Endothelial cell of umbilical vein (primary cell): Measurements from ENCODE around the gene KIF20B. TPM values are rescaled to one million over a fixed set of nuclear protein-coding genes. Genes with fewer than 3 reads are reported as not detected.

ENCODE experiments used
- BruUV-seq: library from RNA; stranded (reverse); fragments of 400-500 nt; replicated peaks from 2 replicates; lab custom pipeline; 2021; lab: Mats Ljungman, UMichigan
- CTCF ChIA-PET: fragments of 300-600, 350-600 bp; sonication (Branson Sonifier 250); formaldehyde crosslinking; loops from one replicate; lab custom pipeline; 2021; ENCODE audit warnings: antibody characterized with exemption, inconsistent platforms; lab: Charles Lee
- POLR2A ChIA-PET: fragments of 300-600, 350-600 bp; sonication (Branson Sonifier 250); formaldehyde crosslinking; loops from one replicate; lab custom pipeline; 2021; ENCODE audit warnings: antibody characterized with exemption, inconsistent platforms; lab: Charles Lee
- DNase-seq: peaks from one replicate; pipeline ENCODE4 v3.0.0-alpha.2; 2011; ENCODE audit warnings: low read depth, low spot score
- FAIRE-seq: peaks from 2 replicates; lab custom pipeline; 2011; peaks lifted over from hg19 to GRCh38; lab: Jason Lieb, UNC
- H2AFZ ChIP-seq: 2 replicates; pipeline ENCODE4 v1.6.0; 2012; ENCODE audit warnings: low read depth, low read length, control low read depth, inconsistent platforms
- H3K27ac ChIP-seq: 2 replicates; pipeline ENCODE4 v1.5.1; 2011; ENCODE audit warnings: low read depth, mild to moderate bottlenecking, control low read depth, low read length, moderate library complexity; ENCODE audit not compliant: insufficient read depth
- H3K27me3 ChIP-seq, 2 experiments: 2 replicates each; pipeline versions ENCODE4 v1.6.0 to v1.6.1; 2011; ENCODE audit warnings: low read length in 2 of 2, mixed read lengths in 1 of 2; ENCODE audit not compliant: control insufficient read depth in 2 of 2, insufficient read depth in 2 of 2
- H3K36me3 ChIP-seq, 2 experiments: 2 replicates in 1 of 2; 3 replicates in 1 of 2; pipeline ENCODE4 v1.5.1; 2011; ENCODE audit warnings: low read length in 2 of 2, mild to moderate bottlenecking in 1 of 2, moderate library complexity in 1 of 2; ENCODE audit not compliant: control insufficient read depth in 2 of 2, insufficient read depth in 2 of 2; ENCODE audit errors: extremely low read depth in 1 of 2
- H3K4me1 ChIP-seq: 3 replicates; pipeline ENCODE4 v1.5.1; 2011; ENCODE audit warnings: mild to moderate bottlenecking, low read length; ENCODE audit not compliant: control insufficient read depth, insufficient read depth; ENCODE audit errors: extremely low read depth
- H3K4me2 ChIP-seq: 2 replicates; pipeline ENCODE4 v1.6.1; 2011; ENCODE audit warnings: low read length, control low read depth, mixed read lengths; ENCODE audit not compliant: insufficient read depth
- H3K4me3 ChIP-seq, 3 experiments: fragments of 200-600 bp in 1 of 3; sonication (generic), shearing (Covaris generic) in 1 of 3; replicated peaks in 1 of 3; 2 replicates each; pipeline ENCODE4 v1.5.1; 2011 to 2016; ENCODE audit warnings: control low read depth in 3 of 3, low read length in 3 of 3, mild to moderate bottlenecking in 2 of 3, inconsistent platforms in 1 of 3, low read depth in 1 of 3, moderate library complexity in 1 of 3; ENCODE audit not compliant: insufficient read depth in 1 of 3
- H3K79me2 ChIP-seq: 2 replicates; pipeline ENCODE4 v1.6.0; 2012; ENCODE audit warnings: low read length, inconsistent platforms; ENCODE audit not compliant: control insufficient read depth, insufficient read depth
- H3K9ac ChIP-seq: replicated peaks from 2 replicates; pipeline ENCODE3; 2011; ENCODE audit warnings: low read length, control low read depth; ENCODE audit not compliant: insufficient read depth; ENCODE audit errors: extremely low read depth
- H3K9me1 ChIP-seq: replicated peaks from 3 replicates; pipeline ENCODE4 v1.6.0; 2011; ENCODE audit warnings: mild to moderate bottlenecking, low read length; ENCODE audit not compliant: control insufficient read depth, insufficient read depth; ENCODE audit errors: extremely low read depth
- H3K9me3 ChIP-seq: replicated peaks from 2 replicates; pipeline ENCODE4 v1.5.1; 2012; ENCODE audit warnings: low read length, inconsistent platforms; ENCODE audit not compliant: control insufficient read depth, insufficient read depth
- H4K20me1 ChIP-seq: replicated peaks from 2 replicates; pipeline ENCODE3; 2011; ENCODE audit warnings: mild to moderate bottlenecking, low read length; ENCODE audit not compliant: control insufficient read depth, insufficient read depth; ENCODE audit errors: extremely low read depth
- EZH2 ChIP-seq: IDR thresholded peaks from 2 replicates; pipeline ENCODE4 v1.6.1; 2012; ENCODE audit warnings: borderline replicate concordance, low read depth, mild to moderate bottlenecking, moderate library complexity, low read length, inconsistent platforms; ENCODE audit not compliant: severe bottlenecking
- FOS ChIP-seq: IDR thresholded peaks from 2 replicates; pipeline ENCODE4 v1.6.1; 2011; ENCODE audit warnings: mild to moderate bottlenecking, low read length, moderate library complexity, borderline replicate concordance; ENCODE audit not compliant: insufficient read depth
- GATA2 ChIP-seq: IDR thresholded peaks from 2 replicates; pipeline ENCODE4 v1.7.0; 2011; ENCODE audit warnings: low read depth, mild to moderate bottlenecking, moderate library complexity, mixed read lengths, low read length; ENCODE audit not compliant: insufficient read length, insufficient read depth
- JUN ChIP-seq: IDR thresholded peaks from 2 replicates; pipeline ENCODE4 v1.6.1; 2011; ENCODE audit warnings: borderline replicate concordance, low read depth; ENCODE audit not compliant: insufficient read length, insufficient read depth
- MYC ChIP-seq: IDR thresholded peaks from one replicate; pipeline ENCODE4 v1.6.1; 2011; ENCODE audit warnings: mild to moderate bottlenecking, low read depth, low read length
- POLR2A ChIP-seq: IDR thresholded peaks from 2 replicates; pipeline ENCODE4 v1.6.1; 2012; ENCODE audit warnings: low read depth, mild to moderate bottlenecking, control low read depth, low read length
- POLR2AphosphoS5 ChIP-seq: IDR thresholded peaks from 2 replicates; pipeline ENCODE4 v1.6.1; 2012; ENCODE audit warnings: low read depth, mild to moderate bottlenecking, control low read depth, low read length, moderate library complexity; ENCODE audit not compliant: insufficient read depth
- dilution Hi-C: fragments of 300-500 bp; cut with MboI; formaldehyde crosslinking; loops from one replicate; pipeline ENCODE4 v1.15.0; 2019; ENCODE audit warnings: low sequenced_read_pairs; ENCODE audit not compliant: extremely low pct_ligation_motif_present
- intact Hi-C: fragments of 100-400 bp; cut with micrococcal nuclease; formaldehyde crosslinking; loops from one replicate; pipeline ENCODE4 v1.10.0; 2022
- polyA plus RNA-seq, 4 experiments: library from polyadenylated mRNA; depleted of rRNA in 3 of 4; stranded (reverse) in 3 of 4; unstranded in 1 of 4; fragments of >200 nt; gene quantifications; 2 replicates each; pipeline versions ENCODE4 v1.2.1 to v1.2.3, GENCODE V29; 2011 to 2012; ENCODE audit warnings: missing spikeins in 1 of 4
- total RNA-seq: library from RNA; stranded (reverse); gene quantifications from 2 replicates; pipeline ENCODE4 v1.2.3, GENCODE V29; 2021
- TF ChIP-seq, protein P1 (sequence below), 2 donors: IDR thresholded peaks; 1 replicate in 1 of 2; 2 replicates in 1 of 2; pipeline ENCODE4 v1.5.1; 2011; ENCODE audit warnings: low read length in 2 of 2, mild to moderate bottlenecking in 2 of 2, moderate library complexity in 2 of 2, control low read depth in 1 of 2, inconsistent platforms in 1 of 2, low read depth in 1 of 2; ENCODE audit not compliant: insufficient read depth in 1 of 2; ENCODE audit errors: extremely low read depth in 1 of 2
- TF ChIP-seq, protein P2 (sequence below): IDR thresholded peaks from 2 replicates; pipeline ENCODE4 v1.6.1; 2011; ENCODE audit not compliant: insufficient read depth, insufficient read length

KIF20B gene
- total and polyA plus RNA-seq, 2 donors (not counting 3 experiments of a cell fraction or from before 2014, with no cell fraction given), result 2.6 to 39.7 TPM

DNA sequence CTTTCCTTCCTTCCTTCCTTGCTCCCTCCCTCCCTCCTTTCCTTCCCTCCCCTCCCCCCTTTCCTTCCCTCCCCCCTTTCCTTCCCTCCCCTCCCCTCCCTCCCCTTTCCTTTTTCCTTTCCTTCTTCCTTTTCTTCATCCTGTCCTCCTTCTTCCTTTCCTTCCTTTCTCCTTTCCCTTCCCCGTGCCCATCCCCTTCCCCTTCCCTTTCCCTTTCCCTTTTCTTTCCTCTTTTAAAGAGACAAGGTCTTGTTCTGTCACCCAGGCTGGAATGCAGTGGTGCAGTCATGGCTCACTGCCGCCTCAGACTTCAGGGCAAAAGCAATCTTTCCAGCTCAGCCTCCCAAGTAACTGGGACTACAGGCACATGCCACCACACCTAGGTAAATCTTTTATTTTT, 54.0 kb downstream of the KIF20B start:
- Histone ChIP-seq H3K9me3 (no peaks in the 10 kb centered on the region), H3K79me2 (peaks cover 1% of the 10 kb centered on the region), H4K20me1 (no peaks in the 10 kb centered on the region), H3K4me2 (no peak overlapping the region), H3K9ac (no peak overlapping the region), H3K4me1 (no peaks in the 10 kb centered on the region), H3K9me1 (no peaks in the 10 kb centered on the region), H3K27me3 (no peaks in the 10 kb centered on the region), H3K4me3 (no peak overlapping the region), H3K36me3 (peaks cover 0 to 10% of the 10 kb centered on the region in 2 experiments), H2AFZ (no peak overlapping the region), H3K27ac (no peak overlapping the region)
- ChIA-PET POLR2A (no interaction called here), CTCF (no interaction called here)
- DNase-seq (no peak), FAIRE-seq (no peak)
- no TSS peak for BruUV-seq
- intact Hi-C loops, result no loop called here
- dilution Hi-C loops, result no loop called here
- TF ChIP-seq JUN, result no peak
- TF ChIP-seq POLR2A, result no peak
- no peak for TF ChIP-seq MYC
- TF ChIP-seq EZH2, result no peak
- TF ChIP-seq, protein P1, sequence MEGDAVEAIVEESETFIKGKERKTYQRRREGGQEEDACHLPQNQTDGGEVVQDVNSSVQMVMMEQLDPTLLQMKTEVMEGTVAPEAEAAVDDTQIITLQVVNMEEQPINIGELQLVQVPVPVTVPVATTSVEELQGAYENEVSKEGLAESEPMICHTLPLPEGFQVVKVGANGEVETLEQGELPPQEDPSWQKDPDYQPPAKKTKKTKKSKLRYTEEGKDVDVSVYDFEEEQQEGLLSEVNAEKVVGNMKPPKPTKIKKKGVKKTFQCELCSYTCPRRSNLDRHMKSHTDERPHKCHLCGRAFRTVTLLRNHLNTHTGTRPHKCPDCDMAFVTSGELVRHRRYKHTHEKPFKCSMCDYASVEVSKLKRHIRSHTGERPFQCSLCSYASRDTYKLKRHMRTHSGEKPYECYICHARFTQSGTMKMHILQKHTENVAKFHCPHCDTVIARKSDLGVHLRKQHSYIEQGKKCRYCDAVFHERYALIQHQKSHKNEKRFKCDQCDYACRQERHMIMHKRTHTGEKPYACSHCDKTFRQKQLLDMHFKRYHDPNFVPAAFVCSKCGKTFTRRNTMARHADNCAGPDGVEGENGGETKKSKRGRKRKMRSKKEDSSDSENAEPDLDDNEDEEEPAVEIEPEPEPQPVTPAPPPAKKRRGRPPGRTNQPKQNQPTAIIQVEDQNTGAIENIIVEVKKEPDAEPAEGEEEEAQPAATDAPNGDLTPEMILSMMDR (IDR thresholded peaks at IDR 0.05; ENCODE audit: extremely low read depth in 1 of 2, insufficient read depth in 1 of 2, low read depth in 1 of 2, low read length in 2 of 2), result no peak
- TF ChIP-seq GATA2, result no peak
- TF ChIP-seq, protein P2, sequence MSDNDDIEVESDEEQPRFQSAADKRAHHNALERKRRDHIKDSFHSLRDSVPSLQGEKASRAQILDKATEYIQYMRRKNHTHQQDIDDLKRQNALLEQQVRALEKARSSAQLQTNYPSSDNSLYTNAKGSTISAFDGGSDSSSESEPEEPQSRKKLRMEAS, result no peak
- no peak for TF ChIP-seq FOS
- no peak for TF ChIP-seq POLR2AphosphoS5
